Activated CD4-positive, alpha-beta T cell treated with anti-CD3 and anti-CD28 coated beads, Interleukin-2, Interleukin-6, amounts not matched to agents 100 ng/mL and 50 ng/mL, durations not matched to agents 16 hours and 8 hours (primary cell): ENCODE measurements around the gene PDCD10.

ENCODE experiments used
- DNase-seq: peaks from one replicate; pipeline ENCODE4 v3.0.0-alpha.2; 2020

The PDCD10 gene

GRCh38 chr3:167734498-167735232 is at the start of gene PDCD10:
TSS of gene PDCD10 (minus strand) at chr3:167734892. CDS start at chr3:167720157, 14,735 bp downstream.
- peak; percentile 99 for DNase-seq

GRCh38 chr3:167783781-167784180 is 49.1 kb upstream of the PDCD10 start:
- no peak for DNase-seq

- DNase-seq = no peak
These were observed 45.7 kb upstream of the PDCD10 start for GRCh38 chr3:167780214-167780883.

- no peak for DNase-seq
These were observed 42.7 kb upstream of the PDCD10 start for GRCh38 chr3:167777356-167777755.

- no peak for DNase-seq
These were observed 41.5 kb upstream of the PDCD10 start for GRCh38 chr3:167776066-167776685.

GRCh38 chr3:167773584-167773983 is 38.9 kb upstream of the PDCD10 start:
- no peak for DNase-seq

- no peak for DNase-seq
These were observed 38.3 kb upstream of the PDCD10 start for GRCh38 chr3:167772992-167773391.

GRCh38 chr3:167762296-167762695 is 27.6 kb upstream of the PDCD10 start:
- DNase-seq = no peak

GRCh38 chr3:167761302-167761701 is 26.6 kb upstream of the PDCD10 start:
- no peak for DNase-seq

- no peak for DNase-seq
These were observed 19.4 kb upstream of the PDCD10 start for GRCh38 chr3:167754049-167754448.

GRCh38 chr3:167750272-167750971 is 15.7 kb upstream of the PDCD10 start:
- DNase-seq = no peak

GRCh38 chr3:167749728-167750127 is 15.0 kb upstream of the PDCD10 start:
- no peak for DNase-seq

GRCh38 chr3:167749209-167749608 is 14.5 kb upstream of the PDCD10 start:
- no peak for DNase-seq

GRCh38 chr3:167743799-167744198 is 9.1 kb upstream of the PDCD10 start:
- peak; percentile 10 for DNase-seq

GRCh38 chr3:167742338-167742737 is 7.6 kb upstream of the PDCD10 start:
- DNase-seq = no peak

GRCh38 chr3:167740961-167741587 is 6.4 kb upstream of the PDCD10 start:
- DNase-seq = peak; percentile 34

GRCh38 chr3:167739190-167739810 is 4.6 kb upstream of the PDCD10 start:
- no peak for DNase-seq

- no peak for DNase-seq
These were observed 3.3 kb upstream of the PDCD10 start for GRCh38 chr3:167738037-167738436.

GRCh38 chr3:167736997-167737396 is 2.3 kb upstream of the PDCD10 start:
- DNase-seq = no peak

GRCh38 chr3:167736264-167736787 is 1.6 kb upstream of the PDCD10 start:
- DNase-seq = no peak

GRCh38 chr3:167735233-167736138 is 794 bp upstream of the PDCD10 start, which contains the start of gene SERPINI1:
TSS of gene SERPINI1 (plus strand) at chr3:167735721. CDS start at chr3:167789129, 53,408 bp downstream.
- peak; percentile 86 for DNase-seq
